Thyroid gland (tissue), 4 donors: ENCODE data around the gene COG6.

Experiments used
- POLR2A ChIP-seq, 2 donors: fragments of 450-650 bp; IDR thresholded peaks; one replicate each; pipeline ENCODE4 v1.6.1; 2017; ENCODE audit warnings: antibody characterized with exemption in 2 of 2, mild to moderate bottlenecking in 2 of 2, moderate library complexity in 1 of 2
- TF ChIP-seq, protein P1 (sequence below), 6 experiments: fragments of 200-600 bp in 3 of 6; fragments of 450-650 bp in 3 of 6; sonication (generic) in 3 of 6; IDR thresholded peaks; one replicate each; pipeline ENCODE4 v1.5.1; 2016 to 2019; ENCODE audit warnings: antibody characterized with exemption in 6 of 6, mild to moderate bottlenecking in 2 of 6, inconsistent platforms in 1 of 6, moderate library complexity in 1 of 6

GRCh38 chr13:39748961-39749360 lies 93.5 kb downstream of the COG6 start:
- TF ChIP-seq, protein P1, sequence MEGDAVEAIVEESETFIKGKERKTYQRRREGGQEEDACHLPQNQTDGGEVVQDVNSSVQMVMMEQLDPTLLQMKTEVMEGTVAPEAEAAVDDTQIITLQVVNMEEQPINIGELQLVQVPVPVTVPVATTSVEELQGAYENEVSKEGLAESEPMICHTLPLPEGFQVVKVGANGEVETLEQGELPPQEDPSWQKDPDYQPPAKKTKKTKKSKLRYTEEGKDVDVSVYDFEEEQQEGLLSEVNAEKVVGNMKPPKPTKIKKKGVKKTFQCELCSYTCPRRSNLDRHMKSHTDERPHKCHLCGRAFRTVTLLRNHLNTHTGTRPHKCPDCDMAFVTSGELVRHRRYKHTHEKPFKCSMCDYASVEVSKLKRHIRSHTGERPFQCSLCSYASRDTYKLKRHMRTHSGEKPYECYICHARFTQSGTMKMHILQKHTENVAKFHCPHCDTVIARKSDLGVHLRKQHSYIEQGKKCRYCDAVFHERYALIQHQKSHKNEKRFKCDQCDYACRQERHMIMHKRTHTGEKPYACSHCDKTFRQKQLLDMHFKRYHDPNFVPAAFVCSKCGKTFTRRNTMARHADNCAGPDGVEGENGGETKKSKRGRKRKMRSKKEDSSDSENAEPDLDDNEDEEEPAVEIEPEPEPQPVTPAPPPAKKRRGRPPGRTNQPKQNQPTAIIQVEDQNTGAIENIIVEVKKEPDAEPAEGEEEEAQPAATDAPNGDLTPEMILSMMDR (IDR thresholded peaks at IDR 0.05): no peak
- TF ChIP-seq POLR2A (IDR thresholded peaks at IDR 0.05): no peak
